Spleen (tissue), 7 donors: ENCODE data around the gene INTS1.

ENCODE experiments used
- CTCF ChIP-seq, 11 experiments: fragments of 200-600 bp in 7 of 11; fragments of 450-650 bp in 4 of 11; sonication (generic) in 4 of 11; IDR thresholded peaks in 8 of 11; conservative IDR thresholded peaks in 3 of 11; 1 replicate in 7 of 11; 2 replicates in 4 of 11; pipeline versions ENCODE4 v1.4.0 to v1.8.0; 2016 to 2021; ENCODE audit warnings: antibody characterized with exemption in 11 of 11, inconsistent platforms in 4 of 11, mild to moderate bottlenecking in 1 of 11
- POLR2A ChIP-seq, 3 donors: fragments of 450-650 bp; IDR thresholded peaks; one replicate each; pipeline ENCODE4 v1.5.1; 2017; ENCODE audit warnings: antibody characterized with exemption in 3 of 3, mild to moderate bottlenecking in 1 of 3
- donor health status: DM: no; HTN: no; CAD: no; lungs with moderate emphysema.
- donor health status: DM: no; HTN: no; CAD: no.
- donor health status: DM: no; HTN: no; CAD: no.

DNA sequence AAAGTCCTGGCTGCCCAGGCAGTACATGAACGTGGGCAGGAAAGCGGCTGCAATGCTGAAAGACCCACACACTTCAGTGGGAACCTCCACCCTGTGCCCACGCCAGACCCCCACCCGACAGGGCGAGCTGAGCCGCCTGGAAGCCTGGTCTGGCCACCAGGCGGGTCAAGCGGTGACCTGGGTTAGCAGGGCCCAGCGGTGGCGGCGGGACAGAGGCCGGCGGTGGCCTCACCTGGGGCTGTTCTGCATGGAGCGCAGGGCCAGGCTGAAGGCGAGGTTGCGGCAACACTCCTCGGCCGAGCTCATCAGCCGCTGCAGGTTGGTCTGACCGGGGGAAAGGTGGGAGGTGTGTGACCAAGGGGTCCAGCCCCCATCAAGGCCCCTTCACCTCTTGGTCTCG is 33.3 kb downstream of the INTS1 start:
- TF ChIP-seq POLR2A (IDR thresholded peaks at IDR 0.05) = no peak
- TF ChIP-seq CTCF (IDR thresholded peaks at IDR 0.05 in 8 of 11, conservative IDR thresholded peaks at IDR 0.05 in 3 of 11) = no peak
